HG02884 (cell line): Measurements from ENCODE around the gene RNF181.
"Not testable (repeated sequence)": the region's sequence is repeated elsewhere in the genome, so short reads cannot be mapped to it uniquely, and the experiment has no call there.

ENCODE experiments used
- ATAC-seq: cut with Tn5 transposase; IDR thresholded peaks from one replicate; pipeline ENCODE4 v1.9.1; 2021; ENCODE audit warnings: mild to moderate bottlenecking, moderate library complexity; ENCODE audit not compliant: unreplicated experiment

Gene RNF181

DNA sequence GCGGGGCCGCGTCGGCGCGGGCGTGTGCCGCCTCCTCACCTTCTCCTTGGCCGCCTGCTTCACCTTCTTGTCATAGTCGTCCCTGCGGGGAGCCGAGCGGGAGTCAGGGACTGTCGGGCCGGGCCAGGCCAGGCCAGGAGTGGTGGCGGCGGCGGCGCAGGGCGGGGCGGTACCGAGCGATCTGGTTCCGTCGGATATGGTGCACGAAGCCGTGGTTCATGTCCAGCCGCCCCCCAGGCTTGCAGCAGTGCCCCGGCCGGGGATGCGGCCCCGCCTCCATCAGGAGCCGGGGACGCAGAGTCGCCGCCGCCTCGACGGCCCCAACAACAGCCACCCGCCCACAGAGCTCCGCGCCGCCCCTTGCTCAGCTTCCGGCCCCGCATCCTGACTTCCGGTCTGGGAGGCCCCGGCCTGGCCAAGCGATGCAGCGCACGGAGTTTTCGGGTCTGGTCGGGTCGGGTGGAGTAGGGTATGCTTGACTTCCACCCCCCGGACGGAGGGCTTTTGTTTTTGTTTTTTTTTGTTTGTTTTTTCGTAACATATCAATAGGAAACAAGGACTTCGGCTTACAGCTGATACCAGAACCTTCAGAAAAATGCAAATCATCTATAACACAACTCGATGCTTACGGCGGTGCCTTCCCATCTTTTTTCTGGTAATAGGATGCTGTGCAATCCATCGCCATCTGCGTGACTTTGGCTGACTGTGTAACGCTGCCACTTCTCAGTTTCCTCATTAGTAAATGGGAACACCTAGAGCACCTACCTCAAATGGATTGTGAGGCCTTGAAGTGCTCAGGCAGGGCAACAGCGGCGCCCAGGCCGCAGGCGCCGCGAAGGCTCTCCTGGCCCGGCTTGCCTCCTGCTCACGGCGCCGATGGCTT is 16.4 kb downstream of the RNF181 start, which contains the start of gene C2orf68:
Gene C2orf68 (minus strand): TSS at position 362 of the 883 bp plus-strand sequence. CDS start 82 bp downstream, at position 280.
- ATAC-seq: peak; percentile 58

DNA sequence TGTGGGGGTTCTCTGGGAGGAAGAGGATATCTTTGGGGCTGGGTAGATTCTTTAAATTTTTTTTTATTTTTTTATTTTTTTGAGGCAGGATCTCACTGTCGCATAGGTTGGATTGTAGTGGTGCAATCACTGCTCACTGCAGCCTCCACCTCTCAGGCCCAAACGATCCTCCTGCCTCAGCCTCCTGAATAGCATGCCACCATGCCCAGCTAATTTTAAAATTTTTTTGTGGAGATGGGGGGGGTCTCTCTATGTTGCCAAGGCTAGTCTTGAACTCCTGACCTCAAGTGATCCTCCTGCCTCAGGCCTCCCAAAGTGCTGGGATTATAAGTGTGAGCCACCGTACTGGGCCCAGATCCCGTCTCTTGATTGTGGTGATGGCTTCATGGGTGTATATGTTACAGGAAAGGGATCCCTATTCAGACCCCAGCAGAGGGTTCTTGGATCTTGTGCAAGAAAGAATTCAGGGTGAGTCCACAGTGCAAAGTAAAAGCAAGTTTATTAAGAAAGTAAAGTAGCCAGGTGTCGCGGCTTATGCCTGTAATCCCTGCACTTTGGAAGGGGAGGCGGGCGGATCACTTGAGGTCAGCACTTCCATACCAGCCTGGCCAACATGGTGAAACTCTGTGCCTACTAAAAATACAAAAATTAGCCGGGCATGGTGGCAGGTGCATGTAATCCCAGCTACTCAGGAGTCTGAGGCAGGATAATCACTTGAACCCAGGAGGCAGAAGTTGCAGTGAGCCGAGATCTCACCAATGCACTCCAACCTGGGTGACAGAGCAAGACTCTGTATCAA is 18.4 kb downstream of the RNF181 start:
- ATAC-seq: no peak

DNA sequence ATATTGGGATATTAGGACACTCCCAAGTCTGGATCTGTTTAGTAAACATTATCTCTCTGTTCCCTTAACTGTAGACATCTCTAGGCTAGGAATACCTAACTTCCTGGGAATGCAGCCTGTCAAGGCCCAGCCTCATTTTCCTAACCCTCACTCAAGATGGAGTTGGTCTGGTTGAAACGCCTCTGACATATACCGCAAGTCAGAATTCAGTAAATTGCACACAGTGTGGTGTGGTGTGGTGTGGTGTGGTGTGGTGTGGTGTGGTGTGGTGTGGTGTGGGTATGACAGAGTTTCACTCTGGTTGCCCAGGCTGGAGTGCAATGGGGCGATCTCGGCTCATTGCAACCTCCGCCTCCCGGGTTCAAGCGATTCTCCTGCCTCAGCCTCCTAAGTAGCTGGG is 19.2 kb downstream of the RNF181 start:
- not testable (repeated sequence) for ATAC-seq

DNA sequence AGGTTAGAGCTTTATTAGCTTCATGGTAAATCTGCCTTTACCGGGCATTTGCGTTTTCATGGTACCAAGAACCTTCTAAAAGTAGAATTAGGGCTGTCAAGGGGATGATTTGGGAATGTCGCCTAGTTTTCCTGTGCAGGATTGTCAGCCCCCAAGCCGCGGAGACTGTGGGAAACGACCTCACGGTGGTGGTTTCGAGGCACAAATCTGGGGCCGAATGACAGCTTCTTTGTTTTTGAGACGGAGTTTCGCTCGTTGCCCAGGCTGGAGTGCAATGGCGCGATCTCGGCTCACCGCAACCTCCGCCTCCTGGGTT is 19.8 kb downstream of the RNF181 start:
- no peak for ATAC-seq

DNA sequence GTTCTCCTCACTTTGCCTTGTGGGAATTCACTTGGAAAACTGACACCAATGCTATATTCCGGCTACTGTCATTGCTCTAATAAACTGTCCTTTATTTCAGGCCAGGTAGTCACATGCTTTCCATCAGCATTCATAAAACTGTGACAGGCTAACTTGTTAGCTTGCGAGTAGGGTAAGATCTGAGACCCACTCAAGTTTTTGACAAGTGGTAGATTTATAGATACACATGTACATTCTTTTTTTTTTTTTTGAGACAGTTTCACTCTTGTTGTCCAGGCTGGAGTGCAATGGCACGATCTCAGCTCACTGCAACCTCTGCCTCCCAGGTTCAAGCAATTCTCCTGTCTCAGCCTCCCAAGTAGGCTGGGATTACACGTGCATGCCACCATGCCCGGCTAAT is 22.2 kb downstream of the RNF181 start:
- not testable (repeated sequence) for ATAC-seq

DNA sequence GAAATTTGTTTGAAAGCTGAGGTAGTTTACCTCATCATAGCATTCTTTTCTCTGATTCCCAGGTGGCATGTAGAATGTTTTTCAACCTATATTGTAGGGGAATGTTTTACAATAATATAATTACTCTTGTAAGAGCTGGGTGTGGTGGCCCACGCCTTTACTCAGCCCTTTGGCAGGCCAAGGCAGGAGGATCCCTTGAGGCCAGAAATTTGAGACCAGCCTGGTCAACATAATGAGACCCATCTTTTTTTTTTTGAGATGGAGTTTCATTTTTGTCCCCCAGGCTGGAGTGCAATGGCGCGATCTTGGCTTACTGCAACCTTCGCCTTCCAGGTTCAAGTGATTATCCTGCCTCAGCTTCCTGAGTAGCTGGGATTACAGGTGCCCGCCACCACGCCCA is 24.1 kb downstream of the RNF181 start:
- no peak for ATAC-seq

DNA sequence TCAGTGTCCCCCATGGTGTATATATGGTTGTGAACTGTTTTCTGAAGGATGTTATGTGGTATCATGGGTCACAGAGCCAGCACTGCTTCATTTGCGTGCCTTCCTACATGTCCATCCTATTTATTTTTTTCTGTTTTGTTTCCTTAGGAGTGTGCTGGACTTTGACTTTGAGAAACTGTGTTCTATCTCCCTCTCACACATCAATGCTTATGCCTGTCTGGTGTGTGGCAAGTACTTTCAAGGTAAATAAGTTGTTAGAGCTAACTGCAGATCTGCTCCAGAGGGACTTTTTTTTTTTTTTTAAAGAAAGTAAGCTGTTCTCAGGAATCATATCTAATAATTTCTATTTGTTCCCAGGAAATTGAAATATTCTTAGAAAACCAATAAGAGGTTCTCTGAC is 25.8 kb downstream of the RNF181 start:
- ATAC-seq: no peak

DNA sequence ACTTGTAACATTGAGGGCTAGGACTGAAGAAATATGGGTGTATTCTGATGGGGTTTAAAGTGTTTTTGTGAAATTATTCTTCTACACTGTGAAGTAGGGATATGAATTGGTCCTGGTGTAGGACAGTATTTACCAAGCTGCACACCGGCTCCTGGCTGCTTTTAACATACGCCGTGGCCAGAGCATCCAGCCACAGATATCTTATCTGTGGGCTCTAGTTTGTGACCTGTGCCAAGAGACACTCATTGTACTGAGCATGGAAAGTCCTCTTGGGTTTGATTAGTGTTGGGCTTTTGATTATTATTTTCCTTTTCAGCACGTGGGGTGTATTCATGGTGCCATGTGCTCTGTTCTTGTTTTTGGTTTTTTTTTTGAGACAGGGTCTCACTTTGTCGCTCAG is 28.4 kb downstream of the RNF181 start:
- ATAC-seq: no peak

DNA sequence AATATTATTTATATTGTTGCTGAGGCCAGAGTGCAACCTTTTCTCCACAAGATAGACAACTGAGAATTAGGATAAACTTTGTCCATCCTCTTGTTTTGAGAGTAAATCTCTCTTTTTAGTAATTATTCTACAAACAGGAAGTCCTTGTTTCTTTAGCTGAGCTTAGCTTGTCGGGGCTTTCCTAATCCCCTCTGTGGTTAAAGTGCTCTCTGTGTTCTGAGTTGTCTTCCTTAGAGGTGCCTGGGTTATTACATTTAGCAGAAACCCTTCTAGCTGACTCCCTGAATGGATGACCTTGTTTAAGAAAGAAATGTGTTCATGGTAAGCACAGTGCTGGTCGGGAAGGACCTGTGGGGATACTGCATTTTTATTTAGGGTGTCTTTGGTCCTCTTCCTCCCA is 33.1 kb downstream of the RNF181 start:
- ATAC-seq: no peak

DNA sequence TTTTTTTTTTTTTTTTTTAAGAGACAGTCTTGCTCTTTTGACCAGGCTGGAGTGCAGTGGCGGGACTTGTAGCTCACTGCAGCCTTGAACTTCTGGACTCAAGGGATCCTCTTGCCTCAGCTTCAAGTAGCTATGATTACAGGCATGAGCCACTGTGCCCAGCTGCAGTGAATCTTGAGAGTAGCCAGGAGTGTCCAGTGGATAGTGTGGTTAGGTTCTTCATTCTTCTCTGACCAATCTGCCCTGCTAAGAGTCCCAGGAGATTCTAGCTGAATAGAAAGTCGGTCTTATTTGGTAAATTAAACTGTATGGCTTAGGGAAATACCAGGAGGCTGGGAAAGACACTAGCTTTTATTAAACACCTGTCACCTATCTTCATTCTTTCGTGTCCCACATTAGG is 35.8 kb downstream of the RNF181 start:
- ATAC-seq: no peak

DNA sequence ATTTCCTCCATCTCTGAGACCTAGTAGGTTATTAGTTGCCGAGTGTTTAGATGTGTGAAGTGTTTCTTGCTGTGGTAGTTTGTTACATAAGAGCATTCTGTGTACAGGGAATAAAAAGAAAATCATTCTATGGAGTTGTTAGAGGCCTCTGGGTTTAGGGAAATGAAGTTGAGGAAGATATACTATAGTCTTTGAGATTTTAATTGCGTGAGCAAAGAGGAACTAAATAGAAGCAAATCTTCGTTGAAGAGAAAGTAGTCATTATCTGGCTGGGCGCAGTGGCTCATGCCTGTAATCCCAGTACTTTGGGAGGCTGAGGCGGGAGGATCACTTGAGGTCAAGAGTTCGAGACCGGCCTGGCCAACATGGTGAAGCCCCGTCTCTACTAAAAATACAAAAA is 39.5 kb downstream of the RNF181 start:
- ATAC-seq: no peak

DNA sequence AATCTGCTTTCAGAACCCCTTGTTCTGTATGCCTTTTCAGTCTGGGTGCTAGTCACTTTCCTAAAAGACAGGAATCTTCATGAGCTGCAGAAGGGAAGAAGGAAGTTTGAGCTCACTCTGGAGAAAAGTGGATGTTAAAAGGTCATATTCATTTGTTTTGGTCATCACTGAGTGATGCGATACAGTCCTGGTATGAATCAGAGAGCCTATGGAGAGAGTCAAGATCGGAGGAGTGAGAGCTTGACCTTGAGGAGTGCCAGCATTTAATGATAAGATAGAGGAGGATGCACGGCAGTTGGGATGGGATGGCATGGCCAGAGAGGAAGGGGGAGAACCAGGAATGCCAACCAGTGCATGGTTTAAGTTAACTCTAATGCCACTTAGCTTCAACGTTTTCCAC is 40.1 kb downstream of the RNF181 start:
- no peak for ATAC-seq

DNA sequence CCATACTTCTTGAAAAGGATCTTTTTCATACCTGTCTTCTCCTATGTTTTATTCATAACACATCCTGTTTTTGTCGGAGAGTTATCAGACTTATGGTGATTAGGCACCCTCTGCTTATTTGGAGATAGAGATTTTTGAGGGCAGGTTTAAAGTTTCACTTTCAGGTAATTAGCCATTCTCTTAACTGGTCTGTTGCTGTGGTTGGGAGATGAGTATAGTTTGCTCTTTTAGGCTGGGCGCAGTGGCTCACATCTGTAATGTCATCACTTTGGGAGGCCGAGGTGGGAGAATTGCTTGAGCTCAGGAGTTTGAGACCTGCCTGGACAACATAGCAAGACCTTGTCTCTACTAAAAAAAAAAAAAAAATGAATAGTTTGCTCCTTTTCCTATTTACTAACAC is 47.2 kb downstream of the RNF181 start:
- no peak for ATAC-seq

DNA sequence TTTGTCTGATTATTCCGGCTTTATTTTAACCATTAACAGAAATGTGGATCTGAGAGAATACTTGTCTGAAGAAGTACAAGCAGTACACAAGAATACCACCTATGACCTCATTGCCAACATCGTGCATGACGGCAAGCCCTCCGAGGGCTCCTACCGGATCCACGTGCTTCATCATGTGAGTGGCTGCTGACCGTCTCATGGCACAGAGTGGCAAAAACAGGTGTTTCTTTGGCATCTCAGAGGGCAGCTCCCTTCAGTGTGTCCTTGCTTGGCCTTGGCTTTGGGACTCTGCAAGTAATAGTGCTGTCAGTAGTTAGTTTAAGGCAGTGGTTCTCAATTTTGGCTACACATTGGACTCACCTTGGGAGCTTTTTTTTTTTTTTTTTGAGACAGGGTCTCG is 49.4 kb downstream of the RNF181 start:
- ATAC-seq: no peak

DNA sequence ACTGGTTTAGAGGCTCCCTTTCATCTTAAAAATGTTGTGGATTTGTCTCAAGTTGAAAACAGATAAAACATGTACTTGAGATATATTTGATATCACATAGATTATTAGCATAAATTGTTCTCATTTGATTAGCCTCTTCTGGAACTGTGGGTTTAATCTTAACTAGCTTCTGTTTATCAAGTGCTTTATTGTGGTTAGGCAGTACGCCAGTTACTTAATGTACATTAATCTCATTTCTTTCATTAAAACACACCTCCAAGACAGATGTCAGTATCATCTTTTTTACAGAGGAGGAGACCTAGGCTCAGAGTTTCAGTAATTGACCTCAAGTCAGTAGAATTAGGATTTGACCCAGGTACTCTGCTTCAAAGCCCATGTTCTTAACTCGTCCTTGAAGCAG is 50.6 kb downstream of the RNF181 start:
- no peak for ATAC-seq
